ENCODE measurements around the gene H6PD. TPM values are rescaled to one million over a fixed set of nuclear protein-coding genes. Genes with fewer than 3 reads are reported as not detected.

The H6PD gene
- total RNA-seq, 1 donor from 2014 or later: 43.7 TPM

GRCh38 chr1:9201401-9202239, 33.0 kb upstream of the H6PD start:
- no peak overlapping the region for H3K27ac ChIP-seq
- peak overlapping the region; percentile 21 for H3K4me3 ChIP-seq
- intact Hi-C loops (cut with DNase I): no loop called here
- no peak for TF ChIP-seq CTCF (IDR thresholded peaks at IDR 0.05)
- H3K4me1 ChIP-seq: peaks cover 26% of the 10 kb centered on the region
- peak; percentile 63 for ATAC-seq
- no peaks in the 10 kb centered on the region for H3K9me3 ChIP-seq
- H3K27me3 ChIP-seq: peaks cover 76% of the 10 kb centered on the region
- DNase-seq: no peak
- H3K36me3 ChIP-seq: no peaks in the 10 kb centered on the region

GRCh38 chr1:9202240-9202870, 32.2 kb upstream of the H6PD start:
- DNase-seq (no peak), ATAC-seq (no peak)
- Histone ChIP-seq H3K36me3 (no peaks in the 10 kb centered on the region), H3K4me3 (no peak overlapping the region), H3K4me1 (peaks cover 23% of the 10 kb centered on the region), H3K9me3 (no peaks in the 10 kb centered on the region), H3K27me3 (peaks cover 82% of the 10 kb centered on the region), H3K27ac (no peak overlapping the region)
- intact Hi-C loops (cut with DNase I): no loop called here
- no peak for TF ChIP-seq CTCF (IDR thresholded peaks at IDR 0.05)

- H3K4me1 ChIP-seq: peaks cover 16% of the 10 kb centered on the region
- intact Hi-C loops (cut with DNase I): no loop called here
- peaks cover 72% of the 10 kb centered on the region for H3K27me3 ChIP-seq
- H3K9me3 ChIP-seq: no peaks in the 10 kb centered on the region
- H3K36me3 ChIP-seq: no peaks in the 10 kb centered on the region
- DNase-seq (peak; percentile 62), ATAC-seq (peak; percentile 39)
- no peak for TF ChIP-seq CTCF (IDR thresholded peaks at IDR 0.05)
- no peak overlapping the region for H3K27ac ChIP-seq
- H3K4me3 ChIP-seq: no peak overlapping the region
Observed at GRCh38 chr1:9203511-9203982, 31.0 kb upstream of the H6PD start.

- Histone ChIP-seq H3K27me3 (peaks cover 67% of the 10 kb centered on the region), H3K4me1 (peaks cover 15% of the 10 kb centered on the region), H3K4me3 (no peak overlapping the region), H3K36me3 (no peaks in the 10 kb centered on the region), H3K27ac (no peak overlapping the region), H3K9me3 (no peaks in the 10 kb centered on the region)
- TF ChIP-seq CTCF (IDR thresholded peaks at IDR 0.05): no peak
- intact Hi-C loops (cut with DNase I): no loop called here
- ATAC-seq (no peak), DNase-seq (peak; percentile 9)
Observed at GRCh38 chr1:9204156-9204720, 30.3 kb upstream of the H6PD start.

- no peak for ATAC-seq
- intact Hi-C loops (cut with DNase I): no loop called here
- no peak overlapping the region for H3K4me3 ChIP-seq
- no peak for TF ChIP-seq CTCF (IDR thresholded peaks at IDR 0.05)
- H3K36me3 ChIP-seq: no peaks in the 10 kb centered on the region
- no peaks in the 10 kb centered on the region for H3K9me3 ChIP-seq
- DNase-seq: no peak
- peaks cover 12% of the 10 kb centered on the region for H3K4me1 ChIP-seq
- no peak overlapping the region for H3K27ac ChIP-seq
- H3K27me3 ChIP-seq: peaks cover 46% of the 10 kb centered on the region
Observed at GRCh38 chr1:9207086-9207485, 27.5 kb upstream of the H6PD start.

All from upper lobe of right lung (tissue), 1 donor.